ENCODE measurements around the gene MMP24. TPM values are rescaled to one million over a fixed set of nuclear protein-coding genes. Genes with fewer than 3 reads are reported as not detected.

The MMP24 gene
- total and polyA plus RNA-seq, 2 of the 13 experiments (the other 11 are each of a cell fraction or from before 2014, with no cell fraction given): 0.29 to 0.35 TPM

DNA sequence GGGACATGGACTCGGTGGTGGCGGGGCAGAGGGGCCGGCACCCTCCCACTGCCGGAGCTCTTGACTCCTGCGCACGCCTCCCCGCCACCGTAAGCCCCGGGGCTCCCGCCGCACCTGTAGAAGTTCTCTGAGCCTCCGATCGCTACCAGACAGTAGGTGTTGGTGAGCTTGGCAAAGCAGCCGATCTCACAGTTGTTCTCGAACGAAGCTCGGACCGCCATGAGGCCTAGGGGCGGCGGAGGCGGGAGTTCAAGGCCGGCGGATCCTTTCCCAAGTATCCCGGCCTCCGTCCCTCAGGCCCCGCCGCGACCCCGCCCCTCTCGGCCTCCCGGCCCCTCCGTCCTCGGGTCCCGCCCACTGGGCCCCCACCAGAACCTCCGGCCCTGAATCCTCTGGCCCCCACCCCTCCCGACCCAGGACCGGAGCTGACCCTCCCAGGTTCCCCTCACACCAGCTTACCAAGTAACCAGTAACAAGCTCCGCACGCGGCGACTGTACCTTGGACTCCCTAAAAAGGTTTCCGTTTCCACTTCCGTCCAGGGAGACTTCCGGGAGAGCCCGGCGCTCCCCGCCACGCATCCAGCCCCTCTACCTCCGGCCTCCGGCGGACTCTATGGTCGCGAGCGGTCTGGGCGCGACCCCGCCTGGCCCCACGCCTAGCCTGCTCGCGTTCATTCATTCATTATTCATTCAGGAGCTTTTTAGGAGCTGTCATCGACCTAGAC is 57.9 kb downstream of the MMP24 start, which contains the start of gene EIF6 (continued):
- TF ChIP-seq ZNF234 (CRISPR knock-in tag; conservative IDR thresholded peaks at IDR 0.05): peak; percentile 97; the same call in 1 of the 2 replicates
- TF ChIP-seq ZNF350 (CRISPR knock-in tag; IDR thresholded peaks at IDR 0.05; ENCODE audit: borderline replicate concordance, low read depth): peak; percentile 85; the same call in 1 of the 2 replicates
- peak; percentile 59; the same call in 1 of the 2 replicates for TF ChIP-seq ZNF329 (CRISPR knock-in tag; IDR thresholded peaks at IDR 0.05; ENCODE audit: low read depth)
- TF ChIP-seq TEAD2 (CRISPR knock-in tag; IDR thresholded peaks at IDR 0.05): no peak
- TF ChIP-seq ZNF256 (CRISPR knock-in tag; conservative IDR thresholded peaks at IDR 0.05): no peak; the same call in 1 of the 2 replicates
- no peak for TF ChIP-seq ATM (IDR thresholded peaks at IDR 0.05; ENCODE audit: borderline replicate concordance)
- TF ChIP-seq HNRNPL (IDR thresholded peaks at IDR 0.05; ENCODE audit: low read depth, low read length): peak; percentile 79; the same call in 1 of the 2 replicates
- no peak for TF ChIP-seq ZNF282 (IDR thresholded peaks at IDR 0.05; ENCODE audit: partially characterized antibody)
- TF ChIP-seq BCL6 (CRISPR knock-in tag; IDR thresholded peaks at IDR 0.05): peak; percentile 69; the same call in 1 of the 2 replicates
- no peak for TF ChIP-seq ZMAT5 (CRISPR knock-in tag; IDR thresholded peaks at IDR 0.05; ENCODE audit: borderline replicate concordance, low read depth)
- TF ChIP-seq BCLAF1 (IDR thresholded peaks at IDR 0.05): no peak
- peak; percentile 99 for TF ChIP-seq ASH2L (IDR thresholded peaks at IDR 0.05; ENCODE audit: insufficient read length, low read depth, low read length)
- peak; percentile 96 for TF ChIP-seq GABPB1 (CRISPR knock-in tag; IDR thresholded peaks at IDR 0.05)
- TF ChIP-seq SOX13 (IDR thresholded peaks at IDR 0.05): peak; percentile 39; the same call in 1 of the 2 replicates
- peak; percentile 33 to 38; a peak in 1 of 4 replicates for TF ChIP-seq SOX13 (CRISPR knock-in tag; conservative IDR thresholded peaks at IDR 0.05 in 1 of 2, IDR thresholded peaks at IDR 0.05 in 1 of 2)
- TF ChIP-seq ZNF639 (CRISPR knock-in tag; conservative IDR thresholded peaks at IDR 0.05): peak; percentile 84
- no peak for TF ChIP-seq ONECUT2 (CRISPR knock-in tag; IDR thresholded peaks at IDR 0.05)
- 0 out of 2 replicates have a peak, but pooled peaks have one; percentile 52 for TF ChIP-seq FOXO4 (CRISPR knock-in tag; conservative IDR thresholded peaks at IDR 0.05)
- TF ChIP-seq ZNF225 (CRISPR knock-in tag; IDR thresholded peaks at IDR 0.05): peak; percentile 95
- TF ChIP-seq SMC3 (IDR thresholded peaks at IDR 0.05; ENCODE audit: low read length): no peak
- TF ChIP-seq ZNF781 (CRISPR knock-in tag; IDR thresholded peaks at IDR 0.05; ENCODE audit: borderline replicate concordance, not compliant biosample characterization): peak; percentile 81
- peak; percentile 79 for TF ChIP-seq CREM (IDR thresholded peaks at IDR 0.05)
- TF ChIP-seq CREM (CRISPR knock-in tag; IDR thresholded peaks at IDR 0.05): no peak
- TF ChIP-seq DMAP1 (CRISPR knock-in tag; IDR thresholded peaks at IDR 0.05): peak; percentile 99
- TF ChIP-seq ZBTB38 (CRISPR knock-in tag; IDR thresholded peaks at IDR 0.05): peak; percentile 93; the same call in 1 of the 2 replicates

Measured in HepG2 (cell line).